A549 (cell line): ENCODE results near the gene NPAS1. TPM values are rescaled to one million over a fixed set of nuclear protein-coding genes. Genes with fewer than 3 reads are reported as not detected.

Source experiments
- BHLHE40 ChIP-seq: IDR thresholded peaks from 2 replicates; pipeline ENCODE4 v1.6.1; 2012; ENCODE audit warnings: low read depth, low read length, inconsistent platforms
- CBX8 ChIP-seq: fragments of 200-600 bp; sonication (generic); IDR thresholded peaks from 2 replicates; pipeline ENCODE4 v1.6.1; 2016
- CEBPB ChIP-seq, 2 experiments: fragments of >200 bp in 1 of 2; sonication (Bioruptor Twin) in 1 of 2; formaldehyde crosslinking in 1 of 2; IDR thresholded peaks; 2 replicates each; pipeline ENCODE4 v1.6.1; 2012 to 2016
- CTCF ChIP-seq: fragments of >200 bp; sonication (Bioruptor Twin); formaldehyde crosslinking; IDR thresholded peaks from 3 replicates; pipeline ENCODE4 v1.5.1; 2016
- E2F6 ChIP-seq: IDR thresholded peaks from 2 replicates; pipeline ENCODE4 v1.6.1; 2012; ENCODE audit warnings: low read depth, borderline replicate concordance
- EHF ChIP-seq: fragments of 250-450 bp; sonication (Bioruptor Pico); IDR thresholded peaks from 2 replicates; pipeline ENCODE4 v1.5.0; 2020; ENCODE audit warnings: mild to moderate bottlenecking
- EHMT2 ChIP-seq: fragments of 200-600 bp; sonication (generic); IDR thresholded peaks from 2 replicates; pipeline ENCODE4 v1.6.1; 2016; ENCODE audit warnings: antibody characterized with exemption, low read depth, mild to moderate bottlenecking, moderate library complexity
- ESRRA ChIP-seq: fragments of 150-350 bp; IDR thresholded peaks from 2 replicates; pipeline ENCODE4 v1.6.1; 2014; ENCODE audit warnings: mild to moderate bottlenecking, low read length, borderline replicate concordance
- FOXS1 ChIP-seq: fragments of 250-450 bp; sonication (Bioruptor Pico); IDR thresholded peaks from 2 replicates; pipeline ENCODE4 v1.5.0; 2020; ENCODE audit warnings: mild to moderate bottlenecking, moderate library complexity
- HDAC2 ChIP-seq: fragments of 200-600 bp; sonication (generic); IDR thresholded peaks from 2 replicates; pipeline ENCODE4 v1.6.1; 2016
- HEYL ChIP-seq: fragments of 250-450 bp; sonication (Bioruptor Pico); IDR thresholded peaks from 2 replicates; pipeline ENCODE4 v1.8.0; 2021; ENCODE audit warnings: mild to moderate bottlenecking, moderate library complexity
- HMGXB4 ChIP-seq: fragments of 250-450 bp; sonication (Bioruptor Pico); IDR thresholded peaks from 2 replicates; pipeline ENCODE4 v1.5.0; 2021; ENCODE audit warnings: mild to moderate bottlenecking, moderate library complexity, borderline replicate concordance
- HOXA7 ChIP-seq: fragments of 250-450 bp; sonication (Bioruptor Pico); IDR thresholded peaks from 2 replicates; pipeline ENCODE4 v1.5.0; 2020; ENCODE audit warnings: mild to moderate bottlenecking, moderate library complexity
- HOXB5 ChIP-seq: fragments of 250-450 bp; sonication (Bioruptor Pico); IDR thresholded peaks from 2 replicates; pipeline ENCODE4 v1.5.0; 2020; ENCODE audit warnings: mild to moderate bottlenecking, moderate library complexity
- JUN ChIP-seq, 2 experiments: fragments of >200 bp; sonication (Bioruptor Twin); formaldehyde crosslinking; IDR thresholded peaks; 2 replicates in 1 of 2; 3 replicates in 1 of 2; pipeline ENCODE4 v1.6.1; 2016 to 2017
- JUNB ChIP-seq: fragments of >200 bp; sonication (Bioruptor Twin); formaldehyde crosslinking; IDR thresholded peaks from 2 replicates; pipeline ENCODE4 v1.6.1; 2016
- KDM1A ChIP-seq: fragments of 200-600 bp; sonication (generic); IDR thresholded peaks from 2 replicates; pipeline ENCODE4 v1.6.1; 2016; ENCODE audit warnings: low read depth, mild to moderate bottlenecking
- MAFK ChIP-seq: fragments of 450-650 bp; IDR thresholded peaks from 2 replicates; pipeline ENCODE4 v1.6.1; 2014; ENCODE audit not compliant: partially characterized antibody
- MAZ ChIP-seq: fragments of 150-350 bp; IDR thresholded peaks from 2 replicates; pipeline ENCODE4 v1.6.1; 2014; ENCODE audit warnings: antibody characterized with exemption, low read depth, low read length, borderline replicate concordance
- NFE2L2 ChIP-seq: fragments of 150-350 bp; conservative IDR thresholded peaks from 2 replicates; pipeline ENCODE4 v1.6.1; 2014; ENCODE audit warnings: low read length
- NPAS2 ChIP-seq: fragments of 250-450 bp; sonication (Bioruptor Pico); IDR thresholded peaks from 2 replicates; pipeline ENCODE4 v1.8.0; 2022; ENCODE audit warnings: mild to moderate bottlenecking, moderate library complexity, borderline replicate concordance
- NR3C1 ChIP-seq: fragments of >200 bp; sonication (Bioruptor Twin); formaldehyde crosslinking; IDR thresholded peaks from 3 replicates; pipeline ENCODE4 v1.6.1; 2017
- PHF8 ChIP-seq: fragments of 200-600 bp; sonication (generic); IDR thresholded peaks from 2 replicates; pipeline ENCODE4 v1.6.1; 2016; ENCODE audit warnings: low read depth, mild to moderate bottlenecking, antibody characterized with exemption, moderate library complexity, borderline replicate concordance
- POLR2AphosphoS2 ChIP-seq: conservative IDR thresholded peaks from 2 replicates; pipeline ENCODE4 v1.6.1; 2012; ENCODE audit warnings: low read length, improper control_type of control experiment, inconsistent platforms
- RAD21 ChIP-seq, 2 experiments: fragments of >200 bp in 1 of 2; sonication (Bioruptor Twin) in 1 of 2; formaldehyde crosslinking in 1 of 2; IDR thresholded peaks in 1 of 2; conservative IDR thresholded peaks in 1 of 2; 2 replicates in 1 of 2; 3 replicates in 1 of 2; pipeline ENCODE4 v1.6.1; 2012 to 2018; ENCODE audit warnings: inconsistent platforms in 1 of 2
- RARB ChIP-seq: fragments of 250-450 bp; sonication (Bioruptor Pico); IDR thresholded peaks from 2 replicates; pipeline ENCODE4 v1.8.0; 2021; ENCODE audit warnings: mild to moderate bottlenecking, moderate library complexity
- REST ChIP-seq: fragments of 200-600 bp; sonication (generic); IDR thresholded peaks from 2 replicates; pipeline ENCODE4 v1.6.1; 2016; ENCODE audit warnings: antibody characterized with exemption, mild to moderate bottlenecking, moderate library complexity
- RNF2 ChIP-seq: fragments of 200-600 bp; sonication (generic); IDR thresholded peaks from 2 replicates; pipeline ENCODE4 v1.6.1; 2016; ENCODE audit warnings: low read depth, mild to moderate bottlenecking, antibody characterized with exemption, moderate library complexity, borderline replicate concordance
- SMC3 ChIP-seq: fragments of >200 bp; sonication (Bioruptor Twin); formaldehyde crosslinking; IDR thresholded peaks from 3 replicates; pipeline ENCODE4 v1.6.1; 2018; ENCODE audit warnings: inconsistent platforms
- SREBF2 ChIP-seq: fragments of 450-650 bp; IDR thresholded peaks from 2 replicates; pipeline ENCODE4 v1.6.1; 2014; ENCODE audit warnings: mild to moderate bottlenecking, moderate library complexity
- TFCP2L1 ChIP-seq: fragments of 250-450 bp; sonication (Bioruptor Pico); IDR thresholded peaks from 2 replicates; pipeline ENCODE4 v1.5.0; 2021; ENCODE audit warnings: mild to moderate bottlenecking
- TP53 ChIP-seq: fragments of 250-450 bp; sonication (Bioruptor Pico); IDR thresholded peaks from 2 replicates; pipeline ENCODE4 v1.5.0; 2021; ENCODE audit warnings: mild to moderate bottlenecking, moderate library complexity
- USF2 ChIP-seq: fragments of 450-650 bp; IDR thresholded peaks from 2 replicates; pipeline ENCODE4 v1.6.1; 2014; ENCODE audit warnings: antibody characterized with exemption
- ZC3H11A ChIP-seq: fragments of 450-650 bp; IDR thresholded peaks from 2 replicates; pipeline ENCODE4 v1.6.1; 2014; ENCODE audit warnings: antibody characterized with exemption, mild to moderate bottlenecking
- ZNF302 ChIP-seq: fragments of 250-450 bp; sonication (Bioruptor Pico); IDR thresholded peaks from 2 replicates; pipeline ENCODE4 v1.9.0; 2021; ENCODE audit warnings: inconsistent platforms, mild to moderate bottlenecking, moderate library complexity
- ZSCAN20 ChIP-seq: fragments of 250-450 bp; sonication (Bioruptor Pico); IDR thresholded peaks from 2 replicates; pipeline ENCODE4 v1.8.0; 2022; ENCODE audit warnings: mild to moderate bottlenecking, moderate library complexity
- polyA plus RNA-seq, 4 experiments: library from polyadenylated mRNA; depleted of rRNA in 3 of 4; stranded (reverse); fragments of >200 nt; fragmentation: RNase III in 1 of 4; extraction: RNeasy Plus Mini Kit Qiagen cat#74134 plus additional on column Dnase treatment in 1 of 4; gene quantifications; 2 replicates in 3 of 4; 3 replicates in 1 of 4; pipeline ENCODE4 v1.2.3, GENCODE V29; 2011 to 2017

Gene NPAS1
- polyA plus RNA-seq, 2 of the 4 experiments (the other 2 are of a cell fraction) = 1.5 to 2.3 TPM

GRCh38 chr19:46990991-46991676 lies 28.5 kb upstream of the NPAS1 start (continued):
- TF ChIP-seq CBX8 (no peak), SREBF2 (no peak), FOXS1 (CRISPR knock-in tag) (no peak), EHF (CRISPR knock-in tag) (no peak), RNF2 (no peak), CEBPB (IDR thresholded peaks at IDR 0.05) (0 out of 4 replicates have a peak, but pooled peaks of 1 of the 2 experiments have one; percentile 9), NPAS2 (CRISPR knock-in tag) (no peak), ZSCAN20 (no peak), NFE2L2 (no peak), POLR2AphosphoS2 (no peak), RARB (CRISPR knock-in tag) (no peak), HEYL (CRISPR knock-in tag) (no peak), USF2 (no peak), JUNB (no peak), ZC3H11A (no peak), ZNF302 (no peak), BHLHE40 (no peak), MAZ (peak; percentile 76; the same call in 1 of the 2 replicates), CTCF (peak; percentile 97), E2F6 (no peak), TFCP2L1 (CRISPR knock-in tag) (no peak), TP53 (no peak), REST (no peak), JUN (IDR thresholded peaks at IDR 0.05) (no peak; a peak in 1 of 5 replicates), NR3C1 (no peak), PHF8 (no peak), RAD21 (conservative IDR thresholded peaks at IDR 0.05 in 1 of 2, IDR thresholded peaks at IDR 0.05 in 1 of 2) (peak; percentile 99), KDM1A (no peak), SMC3 (peak; percentile 98), ESRRA (no peak), HOXB5 (no peak), HMGXB4 (CRISPR knock-in tag) (no peak), HDAC2 (no peak), EHMT2 (no peak), HOXA7 (CRISPR knock-in tag) (no peak), MAFK (peak; percentile 100)
